ENCODE results near the gene TMEM88. TPM values are rescaled to one million over a fixed set of nuclear protein-coding genes. Genes with fewer than 3 reads are reported as not detected.

The TMEM88 gene
- total and polyA plus RNA-seq, 2 of the 13 experiments (the other 11 are each of a cell fraction or from before 2014, with no cell fraction given) = 0.31 to 0.66 TPM

- intact Hi-C loops (cut with micrococcal nuclease; ENCODE audit: unreplicated experiment) = no loop called here
- POLR2A ChIA-PET = interaction anchor here (1.1 kb wide), 1 partner anchor 25 kb away, joined by 3 read pairs; the partner anchor contains the start of gene NAA38
- TF ChIP-seq ZNF530 (CRISPR knock-in tag; IDR thresholded peaks at IDR 0.05; ENCODE audit: low read depth) (no peak), ZBTB40 (IDR thresholded peaks at IDR 0.05) (no peak), ZBTB40 (CRISPR knock-in tag; IDR thresholded peaks at IDR 0.05) (no peak), SPEN (CRISPR knock-in tag; IDR thresholded peaks at IDR 0.05; ENCODE audit: low read depth) (no peak), ZEB1 (IDR thresholded peaks at IDR 0.05; ENCODE audit: insufficient replicate concordance, low read depth) (no peak), NFIB (CRISPR knock-in tag; IDR thresholded peaks at IDR 0.05; ENCODE audit: borderline replicate concordance) (no peak), YEATS2 (CRISPR knock-in tag; IDR thresholded peaks at IDR 0.05; ENCODE audit: borderline replicate concordance) (no peak), ZSCAN21 (CRISPR knock-in tag; IDR thresholded peaks at IDR 0.05; ENCODE audit: borderline replicate concordance) (no peak), RARG (CRISPR knock-in tag; IDR thresholded peaks at IDR 0.05; ENCODE audit: low read depth) (no peak), ZKSCAN8 (CRISPR knock-in tag; IDR thresholded peaks at IDR 0.05; ENCODE audit: borderline replicate concordance) (no peak), BRF2 (CRISPR knock-in tag; IDR thresholded peaks at IDR 0.05) (no peak), TCF7L2 (IDR thresholded peaks at IDR 0.05; ENCODE audit: low read depth, low read length) (no peak), ZC3H13 (CRISPR knock-in tag; IDR thresholded peaks at IDR 0.05) (no peak)
- TF ChIP-seq, protein P1, sequence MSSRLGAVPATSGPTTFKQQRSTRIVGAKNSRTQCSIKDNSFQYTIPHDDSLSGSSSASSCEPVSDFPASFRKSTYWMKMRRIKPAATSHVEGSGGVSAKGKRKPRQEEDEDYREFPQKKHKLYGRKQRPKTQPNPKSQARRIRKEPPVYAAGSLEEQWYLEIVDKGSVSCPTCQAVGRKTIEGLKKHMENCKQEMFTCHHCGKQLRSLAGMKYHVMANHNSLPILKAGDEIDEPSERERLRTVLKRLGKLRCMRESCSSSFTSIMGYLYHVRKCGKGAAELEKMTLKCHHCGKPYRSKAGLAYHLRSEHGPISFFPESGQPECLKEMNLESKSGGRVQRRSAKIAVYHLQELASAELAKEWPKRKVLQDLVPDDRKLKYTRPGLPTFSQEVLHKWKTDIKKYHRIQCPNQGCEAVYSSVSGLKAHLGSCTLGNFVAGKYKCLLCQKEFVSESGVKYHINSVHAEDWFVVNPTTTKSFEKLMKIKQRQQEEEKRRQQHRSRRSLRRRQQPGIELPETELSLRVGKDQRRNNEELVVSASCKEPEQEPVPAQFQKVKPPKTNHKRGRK (CRISPR knock-in tag; IDR thresholded peaks at IDR 0.05) = no peak
These were observed 27.2 kb downstream of the TMEM88 start for GRCh38 chr17:7882068-7882467.

More at GRCh38 chr17:7882068-7882467, 27.2 kb downstream of the TMEM88 start:
- no peak overlapping the region for H2AFZ ChIP-seq (ENCODE audit: low read length)
- in situ Hi-C loops (cut with HindIII; ENCODE audit: extremely low pct_ligation_motif_present, low pct_unique_long_range_greater_than_20kb) = no loop called here
- 76% methylated on average over 7 of the region's 7 CpGs for WGBS (ENCODE audit: low lambda C conversion rate)
- peaks cover 37% of the 10 kb centered on the region for H3K4me1 ChIP-seq (ENCODE audit: insufficient read depth, low read length)
- H3K4me2 ChIP-seq (ENCODE audit: low read depth, low read length) = no peak overlapping the region
- no peaks in the 10 kb centered on the region for H3K36me3 ChIP-seq (replicated peaks in 1 of 2; ENCODE audit: control insufficient read depth in 1 of 2, insufficient read depth in 2 of 2, low read length in 2 of 2)
- FAIRE-seq (no peak), DNase-seq (ENCODE audit: low spot score) (no peak), ATAC-seq (no peak)
- CTCF ChIA-PET (ENCODE audit: low intra/inter-chr PET ratio, low total read pairs) = no interaction called here
- no peaks in the 10 kb centered on the region for H3K79me2 ChIP-seq (ENCODE audit: insufficient read depth, low read length)
- H3K4me3 ChIP-seq (replicated peaks in 1 of 3; ENCODE audit: insufficient read depth in 1 of 3, low read depth in 2 of 3, low read length in 3 of 3) = no peak overlapping the region
- no peaks in the 10 kb centered on the region for H3K9me3 ChIP-seq (ENCODE audit: low read length)
- peaks cover 1 to 22% of the 10 kb centered on the region in 2 experiments; a peak in 2 of 5 replicates for H3K27me3 ChIP-seq (ENCODE audit: control insufficient read depth in 1 of 2, insufficient read depth in 2 of 2, low read length in 2 of 2)
- no peaks in the 10 kb centered on the region for H4K20me1 ChIP-seq (ENCODE audit: insufficient read depth, low read length)
- no TSS peak for BruUV-seq (replicated peaks)
- H3K9ac ChIP-seq (ENCODE audit: insufficient read depth, low read depth, low read length) = no peak overlapping the region
- no peak overlapping the region for H3K27ac ChIP-seq (ENCODE audit: extremely low read length, insufficient read depth, low read length)

Data from HepG2 (cell line).